Stimulated activated CD4-positive, alpha-beta T cell treated with anti-CD3 and anti-CD28 coated beads, Interleukin-15, amount 100 ng/mL, for 24 hours (primary cell): Measurements from ENCODE around the gene KIF5C.
"Not testable (repeated sequence)": the region's sequence is repeated elsewhere in the genome, so short reads cannot be mapped to it uniquely, and the experiment has no call there.

Experiments used
- DNase-seq: peaks from one replicate; pipeline ENCODE4 v3.0.0-alpha.2; 2020

KIF5C gene

GRCh38 chr2:148967578-148967977 lies 92.6 kb downstream of the KIF5C start:
- no peak for DNase-seq

GRCh38 chr2:148968301-148968700 lies 93.3 kb downstream of the KIF5C start:
- no peak for DNase-seq

GRCh38 chr2:148968776-148969319 lies 93.8 kb downstream of the KIF5C start:
- DNase-seq, result no peak

GRCh38 chr2:148969659-148970061 lies 94.6 kb downstream of the KIF5C start:
- no peak for DNase-seq

- no peak for DNase-seq
Measured at GRCh38 chr2:148970385-148970784, 95.4 kb downstream of the KIF5C start.

GRCh38 chr2:148971547-148971946 lies 96.5 kb downstream of the KIF5C start:
- DNase-seq, result no peak

GRCh38 chr2:148974095-148974494 lies 99.1 kb downstream of the KIF5C start:
- no peak for DNase-seq

- DNase-seq, result no peak
Measured at GRCh38 chr2:148978026-148978685, 103.1 kb downstream of the KIF5C start.

GRCh38 chr2:148978706-148979105 lies 103.7 kb downstream of the KIF5C start:
- DNase-seq, result no peak

- DNase-seq, result no peak
Measured at GRCh38 chr2:148979164-148979918, 104.3 kb downstream of the KIF5C start.

GRCh38 chr2:148979919-148980277 lies 104.9 kb downstream of the KIF5C start:
- DNase-seq, result no peak

- DNase-seq, result not testable (repeated sequence)
Measured at GRCh38 chr2:148980496-148980895, 105.5 kb downstream of the KIF5C start.

- no peak for DNase-seq
Measured at GRCh38 chr2:148981324-148981723, 106.3 kb downstream of the KIF5C start.

- DNase-seq, result no peak
Measured at GRCh38 chr2:148981781-148982180, 106.8 kb downstream of the KIF5C start.

- DNase-seq, result no peak
Measured at GRCh38 chr2:148982282-148982681, 107.3 kb downstream of the KIF5C start.

GRCh38 chr2:148983896-148984295 lies 108.9 kb downstream of the KIF5C start:
- DNase-seq, result no peak

- no peak for DNase-seq
Measured at GRCh38 chr2:148984449-148984848, 109.4 kb downstream of the KIF5C start.

GRCh38 chr2:148987286-148987685 lies 112.3 kb downstream of the KIF5C start:
- no peak for DNase-seq

GRCh38 chr2:148988337-148988736 lies 113.3 kb downstream of the KIF5C start:
- no peak for DNase-seq

- peak; percentile 47 for DNase-seq
Measured at GRCh38 chr2:148989882-148990493, 115.0 kb downstream of the KIF5C start.

- DNase-seq, result no peak
Measured at GRCh38 chr2:148990968-148991367, 115.9 kb downstream of the KIF5C start.

- DNase-seq, result no peak
Measured at GRCh38 chr2:148992448-148992847, 117.4 kb downstream of the KIF5C start.

GRCh38 chr2:148993351-148993750 lies 118.3 kb downstream of the KIF5C start:
- DNase-seq, result no peak

GRCh38 chr2:148994341-148994740 lies 119.3 kb downstream of the KIF5C start:
- DNase-seq, result no peak
